GM18498 (cell line): ENCODE results near the gene CFAP74.
"Not testable (repeated sequence)": the region's sequence is repeated elsewhere in the genome, so short reads cannot be mapped to it uniquely, and the experiment has no call there.

Experiments
- ATAC-seq: cut with Tn5 transposase; IDR thresholded peaks from one replicate; pipeline ENCODE4 v1.9.1; 2021; ENCODE audit warnings: mild to moderate bottlenecking, moderate library complexity; ENCODE audit not compliant: unreplicated experiment

The CFAP74 gene

DNA sequence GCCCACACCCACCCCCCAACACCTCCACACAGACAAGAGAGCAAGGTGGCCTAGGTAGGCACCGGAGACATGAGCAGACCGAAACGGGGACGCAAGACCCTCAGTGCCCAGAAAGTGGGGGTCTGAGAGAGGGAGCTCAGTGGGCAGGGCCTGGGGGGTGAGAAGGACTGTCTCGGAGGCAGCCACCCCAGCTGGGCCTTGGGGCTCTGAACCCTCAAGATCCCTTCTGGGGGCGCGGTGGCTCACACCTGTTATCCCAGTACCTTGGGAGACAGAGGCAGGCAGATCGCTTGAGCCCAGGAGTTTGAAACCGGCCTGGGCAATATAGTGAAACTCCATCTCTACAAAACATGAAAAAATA lies 103.6 kb downstream of the CFAP74 start:
- ATAC-seq: no peak

DNA sequence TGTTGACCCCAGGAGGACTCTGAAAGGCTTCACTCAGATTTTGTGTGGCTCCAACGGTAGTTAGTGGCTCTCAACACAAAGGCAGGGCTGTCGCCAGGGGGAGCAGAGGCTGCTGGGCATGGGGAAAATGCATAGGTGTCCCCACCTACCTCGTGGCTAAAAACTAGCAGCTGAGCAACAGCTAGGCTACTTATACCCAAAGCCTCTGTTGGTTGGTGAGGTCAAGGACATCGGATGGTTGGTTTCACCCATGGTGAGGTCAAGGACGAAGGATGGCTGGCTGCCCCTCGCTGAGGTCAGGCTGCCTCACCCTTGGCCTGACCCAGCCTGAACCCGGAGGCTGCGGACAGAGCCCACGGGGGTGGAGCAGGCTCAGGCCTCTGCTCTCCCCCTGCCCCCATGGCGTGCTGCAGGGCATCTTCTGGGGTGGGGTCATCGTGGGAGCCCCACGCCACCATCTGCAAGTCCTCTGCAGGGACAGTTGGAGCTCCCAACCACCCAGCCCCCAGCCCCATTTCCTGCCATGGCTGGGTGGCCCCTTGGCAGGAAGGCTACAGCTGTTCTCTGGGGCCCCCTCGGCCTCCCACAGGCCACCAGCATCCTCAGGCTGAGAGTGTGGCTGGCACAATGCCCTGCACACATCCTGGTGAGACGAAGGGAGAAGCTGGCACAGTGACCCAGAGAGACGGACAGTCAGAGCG lies 104.2 kb downstream of the CFAP74 start:
- ATAC-seq: no peak

- ATAC-seq: no peak
These were observed 105.2 kb downstream of the CFAP74 start for GRCh38 chr1:1898246-1898933.

DNA sequence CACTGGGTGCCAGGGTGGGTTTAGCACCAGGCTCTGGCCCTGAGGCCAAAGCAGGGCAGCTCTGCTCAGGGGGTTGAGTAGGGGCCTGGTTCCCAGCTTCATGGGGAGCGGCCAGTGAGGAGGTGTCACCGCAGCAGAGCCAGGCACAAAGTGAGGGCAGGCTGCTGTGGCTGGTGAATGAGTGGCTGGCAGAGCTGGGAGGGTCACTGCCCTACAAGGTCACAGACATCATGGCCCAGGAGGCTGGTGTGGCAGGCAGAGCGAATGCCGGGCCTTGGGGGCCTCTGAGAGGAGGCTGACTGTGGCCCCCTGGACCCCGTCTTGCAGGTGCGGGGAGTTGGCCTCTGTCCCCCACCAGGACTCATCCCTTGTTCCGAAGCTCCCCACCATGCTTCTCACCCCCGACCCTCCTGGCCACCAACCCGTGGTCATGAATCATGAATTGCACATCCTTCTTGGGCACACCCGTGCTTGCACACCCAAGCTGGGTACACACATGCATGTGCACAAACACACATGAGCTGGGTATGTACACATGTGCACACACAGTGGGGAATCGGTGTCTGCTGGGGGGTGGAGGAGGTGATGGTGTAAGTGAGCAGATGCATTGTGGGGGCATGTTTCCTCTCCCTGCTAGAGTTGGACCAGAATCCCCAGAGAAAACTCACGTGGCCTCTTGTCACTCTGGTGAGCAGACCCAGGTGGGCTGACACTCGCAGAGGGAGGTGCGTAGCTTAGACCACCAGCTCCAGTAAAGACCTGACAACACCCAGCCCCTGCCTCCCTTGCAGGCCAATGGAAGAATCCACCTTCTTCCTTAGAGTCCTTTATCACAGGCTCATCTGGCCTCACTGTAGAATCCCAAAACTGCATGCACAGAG lies 107.9 kb downstream of the CFAP74 start:
- no peak for ATAC-seq

- ATAC-seq: no peak
These were observed 108.5 kb downstream of the CFAP74 start for GRCh38 chr1:1895060-1895418.

DNA sequence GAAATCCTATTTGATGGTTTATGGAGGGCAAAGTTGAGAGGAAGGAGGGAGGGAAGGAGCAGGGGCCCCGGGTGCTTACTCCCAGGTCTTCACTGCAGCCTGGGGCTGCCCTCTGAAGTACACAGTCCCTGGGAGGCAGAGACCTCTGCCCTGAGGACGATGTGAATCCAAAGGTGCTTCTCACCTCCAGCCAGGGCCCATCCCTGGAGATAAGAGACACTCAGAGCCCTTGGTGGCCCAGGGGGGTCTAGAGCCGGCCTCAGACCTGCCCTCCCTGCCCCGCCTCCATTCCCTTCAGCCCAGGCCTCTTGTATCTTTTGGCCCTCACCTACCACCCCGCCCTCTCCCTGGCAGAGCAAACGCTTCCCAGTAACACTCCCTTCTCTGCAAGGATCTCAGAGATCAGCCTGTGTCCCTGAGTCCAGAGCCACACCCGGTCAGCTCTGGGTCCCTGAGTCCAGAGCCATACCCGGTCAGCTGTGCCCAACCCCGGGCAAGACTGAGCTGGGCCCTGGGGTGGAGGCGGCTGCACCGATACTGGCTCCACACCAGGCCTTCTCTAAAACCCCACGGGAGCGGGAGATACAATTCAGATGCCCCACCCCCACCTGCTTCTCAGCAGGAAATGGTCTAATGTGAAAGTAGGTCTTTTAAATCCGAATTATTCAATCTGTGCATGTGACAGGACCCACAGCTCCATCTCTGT lies 109.1 kb downstream of the CFAP74 start:
- ATAC-seq: no peak

- no peak for ATAC-seq
These were observed 109.6 kb downstream of the CFAP74 start for GRCh38 chr1:1893997-1894353.

DNA sequence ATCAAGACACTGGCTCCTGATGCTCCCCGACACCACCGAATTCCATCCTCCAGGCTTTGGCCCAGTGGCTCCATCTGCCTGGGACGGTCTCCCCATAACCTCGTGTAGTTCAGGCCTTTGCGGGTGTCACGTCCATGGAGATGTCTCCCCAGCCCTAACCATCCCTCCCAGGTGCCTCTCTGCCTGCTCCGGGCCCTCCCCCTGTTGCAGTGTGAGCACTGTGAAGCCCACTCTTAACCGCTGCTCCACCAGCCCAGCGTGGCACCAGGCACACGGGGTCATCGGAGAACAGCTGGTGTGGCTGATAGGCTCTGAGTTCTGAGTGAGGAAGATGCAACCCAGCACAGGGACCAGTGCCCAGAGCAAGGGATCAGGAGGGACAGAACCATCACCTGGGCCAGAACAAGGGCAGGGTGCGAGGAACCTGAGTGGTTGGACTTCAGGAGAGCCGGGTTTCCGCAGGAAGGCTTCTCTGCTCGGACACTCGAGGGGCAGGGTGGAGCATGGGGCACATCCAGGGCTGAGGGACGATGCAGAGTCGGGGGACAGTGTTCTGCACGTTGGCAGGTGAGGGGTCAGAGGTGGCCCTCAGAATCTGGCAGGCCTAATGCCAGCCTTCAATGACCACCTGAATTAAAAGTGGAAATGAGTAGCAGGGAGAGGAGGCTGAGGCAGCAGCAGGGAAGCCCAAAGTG lies 110.1 kb downstream of the CFAP74 start:
- ATAC-seq: no peak

GRCh38 chr1:1892763-1893120 lies 110.8 kb downstream of the CFAP74 start:
- no peak for ATAC-seq

- no peak for ATAC-seq
These were observed 111.4 kb downstream of the CFAP74 start for GRCh38 chr1:1892079-1892762.

DNA sequence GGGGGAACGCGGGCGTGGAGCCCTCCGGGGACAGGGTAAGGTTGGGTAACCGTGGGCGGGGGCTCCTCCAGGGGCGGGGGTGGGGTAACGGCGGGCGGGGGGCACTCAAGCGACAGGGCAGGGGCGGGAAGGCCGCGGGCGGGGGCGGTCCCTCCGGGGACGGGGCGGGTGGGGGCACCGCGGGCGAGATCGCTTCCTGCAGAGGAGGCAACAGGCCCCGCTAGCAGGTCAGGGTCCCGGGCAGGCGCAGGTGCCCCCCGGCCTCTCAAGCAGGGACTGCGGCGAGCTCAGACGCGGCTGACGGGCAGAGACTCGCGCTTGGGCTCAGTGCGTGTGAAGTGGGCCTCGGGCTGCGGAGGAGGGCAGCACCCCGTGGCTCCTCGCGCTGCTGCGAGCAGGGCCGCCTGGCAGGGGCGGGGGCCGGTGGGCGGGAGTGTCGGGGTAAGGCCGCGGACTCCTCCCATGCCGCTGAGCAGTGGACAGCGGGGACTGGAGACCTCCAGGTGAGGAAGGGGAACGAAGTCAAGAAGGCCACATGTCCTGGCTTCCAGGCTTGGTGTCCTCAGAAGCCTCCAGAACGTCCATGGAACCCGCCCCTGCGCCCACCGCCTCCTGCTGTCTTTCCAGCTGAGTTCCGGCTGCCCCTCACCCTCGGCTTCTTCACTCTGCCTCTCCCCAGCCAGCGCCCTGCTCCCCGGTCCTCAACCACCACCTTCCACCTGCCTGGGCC lies 112.1 kb downstream of the CFAP74 start:
- ATAC-seq: peak; percentile 21

DNA sequence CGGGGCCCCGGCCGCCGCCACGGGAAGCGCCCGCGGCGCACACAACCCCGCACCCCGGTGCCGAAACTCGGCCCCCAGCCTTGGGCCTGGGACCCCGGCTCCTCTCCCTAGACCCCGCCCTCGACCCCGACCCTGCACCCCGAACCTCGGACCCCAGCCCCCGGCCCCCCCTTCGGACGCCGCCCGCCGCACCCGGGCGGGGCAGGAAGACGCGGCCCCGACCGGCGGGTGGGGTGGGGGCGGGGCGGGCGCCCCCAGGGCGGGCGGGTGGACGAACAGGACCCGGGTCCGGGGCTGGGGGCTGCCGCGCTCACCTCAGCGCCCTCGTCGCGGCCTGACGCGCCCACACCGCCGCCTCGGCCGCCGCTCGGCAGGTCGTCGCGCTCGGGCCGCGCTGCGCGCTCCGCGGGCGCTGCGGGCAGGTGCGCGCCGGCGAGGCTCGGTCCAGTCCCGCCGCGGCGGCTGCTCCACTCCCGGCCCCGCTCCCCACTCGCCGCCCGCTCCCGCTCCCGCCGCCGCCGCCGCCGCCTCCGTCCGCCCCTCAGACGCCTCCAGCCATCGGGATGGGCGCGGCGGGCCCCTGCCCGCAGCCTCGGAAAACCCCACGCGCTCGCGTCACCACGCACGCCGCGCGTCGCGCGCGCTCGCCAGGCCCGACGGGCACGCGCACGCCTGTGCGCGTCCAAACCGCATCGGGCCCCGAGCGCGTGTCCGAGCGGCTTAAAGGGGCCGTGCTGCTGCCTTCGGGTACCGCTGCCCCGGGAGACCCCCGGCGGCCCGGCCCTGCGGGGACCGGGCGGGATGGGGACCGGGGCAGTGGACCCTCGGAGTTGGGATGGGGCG lies 112.9 kb downstream of the CFAP74 start, which contains the start of gene GNB1:
Gene GNB1, minus strand, starts transcription at position 582 of the 843 bp plus-strand sequence. CDS start 65,634 bp downstream, outside the sequence.
- peak; percentile 77 for ATAC-seq

DNA sequence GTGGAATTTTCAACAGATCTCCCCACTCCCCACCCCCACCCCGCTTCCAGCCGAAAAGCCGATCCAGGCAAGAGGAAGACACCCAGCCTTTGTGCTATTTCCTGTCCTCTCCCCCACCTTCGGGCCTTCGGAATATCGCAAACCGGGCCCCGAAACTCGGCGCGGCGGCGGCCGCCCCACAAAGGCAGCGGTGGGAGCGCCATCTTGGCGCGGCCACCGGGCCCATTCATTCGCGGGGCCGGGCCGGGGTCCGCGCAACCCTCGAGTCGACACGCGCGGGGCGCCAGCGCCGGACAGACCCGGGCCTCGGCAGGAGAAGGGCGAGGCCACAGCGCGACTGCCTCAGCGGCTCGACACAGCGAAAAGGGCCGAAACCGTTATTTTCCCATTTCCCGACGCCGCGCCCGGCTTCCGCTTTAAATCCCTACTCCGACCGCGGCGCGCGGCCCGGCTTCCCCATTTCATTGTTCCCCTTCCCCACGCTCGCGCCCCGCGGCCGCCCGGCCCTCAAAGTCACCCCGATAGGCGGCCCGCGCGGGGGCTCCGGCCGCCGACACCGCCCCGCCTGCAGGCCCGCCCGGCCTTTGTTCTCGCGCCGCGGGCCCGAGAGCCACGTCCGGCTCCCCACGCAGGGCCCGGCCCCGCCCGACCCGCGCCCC lies 113.6 kb downstream of the CFAP74 start:
- ATAC-seq: peak; percentile 35

DNA sequence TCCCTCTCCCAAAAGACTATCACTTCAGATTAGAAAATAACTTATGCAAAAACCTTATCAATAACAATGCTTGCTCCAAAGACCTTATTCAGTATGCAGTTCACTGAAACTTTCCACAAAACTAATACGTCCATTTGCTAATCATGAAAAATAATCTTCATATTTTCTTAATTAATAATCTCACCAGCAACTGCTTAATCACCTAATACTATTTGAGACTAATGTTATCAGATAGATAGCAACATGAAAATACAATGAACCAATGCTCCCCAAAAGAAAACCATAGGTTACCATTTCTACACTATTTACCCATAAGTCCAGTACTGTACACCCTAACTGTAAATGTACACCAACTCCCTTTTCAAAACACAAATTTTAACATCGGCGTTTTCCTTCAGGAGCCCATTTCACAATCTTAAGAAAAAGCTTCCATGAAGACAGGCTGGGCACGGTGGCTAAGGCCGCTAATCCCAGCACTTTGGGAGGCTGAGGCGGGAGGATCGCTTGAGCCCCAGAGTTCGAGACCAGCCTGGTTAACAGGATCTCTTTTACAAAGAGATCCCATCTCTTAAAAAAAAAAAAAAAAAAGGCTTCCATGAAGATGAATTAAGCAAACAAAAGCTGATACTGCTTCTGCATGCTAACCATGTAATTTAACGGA lies 114.4 kb downstream of the CFAP74 start:
- no peak for ATAC-seq

- not testable (repeated sequence) for ATAC-seq
These were observed 119.7 kb downstream of the CFAP74 start for GRCh38 chr1:1883890-1884289.

- ATAC-seq: no peak
These were observed 120.3 kb downstream of the CFAP74 start for GRCh38 chr1:1883092-1883873.

GRCh38 chr1:1881727-1882126 lies 121.9 kb downstream of the CFAP74 start:
- ATAC-seq: no peak
